ENCODE measurements around the gene RFPL2.
"Not testable (repeated sequence)": the region's sequence is repeated elsewhere in the genome, so short reads cannot be mapped to it uniquely, and the experiment has no call there.

The RFPL2 gene

DNA sequence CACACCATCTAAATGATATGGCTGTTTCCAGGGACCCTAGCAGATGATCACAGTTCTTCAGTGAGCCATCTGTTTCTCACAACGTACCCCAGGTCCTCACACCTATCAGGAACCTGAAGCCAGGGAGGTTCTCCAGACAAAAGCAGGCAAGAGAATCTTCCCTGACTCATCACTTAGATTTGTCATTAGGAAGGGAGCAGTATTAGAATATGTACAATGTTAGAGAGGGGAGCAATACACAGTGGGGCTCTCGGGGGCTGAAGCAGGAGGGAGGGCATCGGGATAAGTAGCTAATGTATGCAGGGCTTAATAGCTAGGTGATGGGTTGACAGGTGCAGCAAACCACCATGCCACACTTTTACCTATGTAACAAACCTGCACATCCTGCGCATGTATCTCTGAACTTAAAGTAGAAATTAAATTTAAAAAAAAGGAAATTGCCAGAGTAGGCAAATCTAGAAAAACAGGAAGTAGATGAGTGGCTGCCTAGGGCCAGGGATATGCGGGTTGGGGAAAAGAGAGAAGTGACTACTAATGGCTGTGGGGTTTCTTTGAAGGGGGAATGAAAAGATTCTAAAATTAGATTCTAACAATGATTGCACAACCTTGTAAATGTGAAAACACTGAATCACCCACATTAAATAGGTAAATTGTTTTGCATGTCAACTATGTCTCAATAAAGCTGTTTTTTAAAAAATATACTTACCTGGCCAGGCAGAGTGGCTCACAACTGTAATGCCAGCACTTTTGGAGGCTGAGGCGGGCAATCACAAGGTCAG is 60.2 kb downstream of the RFPL2 start:
- no peak overlapping the region for H3K4me3 ChIP-seq (ENCODE audit: low read depth, low read length)
- ChIA-PET CTCF (no interaction called here), POLR2A (no interaction called here)
- no peak for TF ChIP-seq CTCF (IDR thresholded peaks at IDR 0.05; ENCODE audit: insufficient read depth, low read length, missing control alignments)
- DNase-seq (ENCODE audit: low read depth, low spot score), result no peak

DNA sequence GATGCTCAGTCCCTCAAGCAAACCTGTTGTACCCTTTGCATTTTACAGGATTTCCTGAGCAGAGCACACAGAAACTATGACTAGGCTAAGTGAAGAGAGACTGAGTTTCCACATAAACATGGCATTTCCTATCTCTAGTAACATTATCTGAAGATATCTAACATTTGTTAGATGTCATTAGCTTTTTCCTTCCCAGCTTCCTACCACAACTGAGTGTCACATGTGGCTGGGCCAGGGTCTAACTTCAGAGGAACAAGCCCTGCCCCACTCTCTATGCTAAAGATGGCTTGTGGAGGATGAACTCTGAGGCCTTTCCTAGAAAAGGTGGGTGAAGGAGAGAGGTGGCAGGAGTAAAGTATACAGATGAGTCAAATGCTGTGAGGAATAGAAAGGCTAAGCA is 62.3 kb downstream of the RFPL2 start:
- TF ChIP-seq CTCF (IDR thresholded peaks at IDR 0.05; ENCODE audit: insufficient read depth, low read length, missing control alignments), result no peak
- no peak for DNase-seq (ENCODE audit: low read depth, low spot score)
- H3K4me3 ChIP-seq (ENCODE audit: low read depth, low read length), result no peak overlapping the region
- CTCF ChIA-PET, result no interaction called here
- POLR2A ChIA-PET, result no interaction called here

GRCh38 chr22:32140688-32141087 is 64.2 kb downstream of the RFPL2 start:
- POLR2A ChIA-PET; H3K4me3 ChIP-seq (ENCODE audit: low read depth, low read length); DNase-seq (ENCODE audit: low read depth, low spot score); CTCF ChIA-PET: not testable (repeated sequence)
